HG03064 (cell line): Measurements from ENCODE around the gene SLC44A5.
A peak's percentile ranks its signal among the peaks of the same experiment; 100 is the strongest.
"Not testable (repeated sequence)": the region's sequence is repeated elsewhere in the genome, so short reads cannot be mapped to it uniquely, and the experiment has no call there.

Source experiments
- ATAC-seq: cut with Tn5 transposase; IDR thresholded peaks from one replicate; pipeline ENCODE4 v1.9.1; 2021; ENCODE audit warnings: low read depth; ENCODE audit not compliant: unreplicated experiment

SLC44A5 gene

GRCh38 chr1:75611014-75611413 is at the start of gene SLC44A5:
Gene SLC44A5, minus strand, starts transcription at chr1:75611114. Its CDS starts 69,667 bp downstream, at chr1:75541447.
- ATAC-seq: no peak

GRCh38 chr1:75655931-75656330 is 45.0 kb upstream of the SLC44A5 start:
- no peak for ATAC-seq

GRCh38 chr1:75647183-75647582 is 36.3 kb upstream of the SLC44A5 start:
- ATAC-seq: not testable (repeated sequence)

- ATAC-seq: not testable (repeated sequence)
Measured at GRCh38 chr1:75645153-75645552, 34.2 kb upstream of the SLC44A5 start.

- ATAC-seq: no peak
Measured at GRCh38 chr1:75643460-75643859, 32.5 kb upstream of the SLC44A5 start.

- no peak for ATAC-seq
Measured at GRCh38 chr1:75641325-75641724, 30.4 kb upstream of the SLC44A5 start.

- no peak for ATAC-seq
Measured at GRCh38 chr1:75640137-75640536, 29.2 kb upstream of the SLC44A5 start.

- no peak for ATAC-seq
Measured at GRCh38 chr1:75632350-75632949, 21.5 kb upstream of the SLC44A5 start.

- ATAC-seq: no peak
Measured at GRCh38 chr1:75630998-75631397, 20.1 kb upstream of the SLC44A5 start.

- ATAC-seq: no peak
Measured at GRCh38 chr1:75630004-75630594, 19.2 kb upstream of the SLC44A5 start.

- ATAC-seq: no peak
Measured at GRCh38 chr1:75625795-75626194, 14.9 kb upstream of the SLC44A5 start.

- ATAC-seq: no peak
Measured at GRCh38 chr1:75618382-75618781, 7.5 kb upstream of the SLC44A5 start.

GRCh38 chr1:75616436-75617433 is 5.8 kb upstream of the SLC44A5 start:
- ATAC-seq: no peak

- ATAC-seq: no peak
Measured at GRCh38 chr1:75615613-75616435, 4.9 kb upstream of the SLC44A5 start.

- ATAC-seq: peak; percentile 10
Measured at GRCh38 chr1:75614399-75614756, 3.5 kb upstream of the SLC44A5 start.

GRCh38 chr1:75613916-75614315 is 3.0 kb upstream of the SLC44A5 start:
- no peak for ATAC-seq

- no peak for ATAC-seq
Measured at GRCh38 chr1:75612976-75613375, 2.1 kb upstream of the SLC44A5 start.

GRCh38 chr1:75602486-75602885 is 8.4 kb downstream of the SLC44A5 start:
- ATAC-seq: no peak

- ATAC-seq: no peak
Measured at GRCh38 chr1:75600781-75601180, 10.1 kb downstream of the SLC44A5 start.

GRCh38 chr1:75594327-75594726 is 16.6 kb downstream of the SLC44A5 start:
- ATAC-seq: no peak

- not testable (repeated sequence) for ATAC-seq
Measured at GRCh38 chr1:75593457-75593856, 17.5 kb downstream of the SLC44A5 start.
